Central memory CD8-positive, alpha-beta T cell (primary cell): ENCODE results near the gene SYT2.

Experiments
- ATAC-seq: fragments of 150-1000 bp; cut with Tn5 transposase; replicated peaks from 2 replicates; pipeline ENCODE4 v1.10.0; 2022; ENCODE audit warnings: mild to moderate bottlenecking, moderate FRiP score, moderate number of reproducible peaks; ENCODE audit not compliant: poor library complexity, severe bottlenecking; ENCODE audit errors: extremely low read depth
- DNase-seq, 2 donors: peaks; one replicate each; pipeline ENCODE4 v3.0.0; 2021; ENCODE audit warnings: low spot score in 2 of 2
- H3K27ac Mint-ChIP-seq: one replicate; pipeline ENCODE4 v1.8.0; 2022; ENCODE audit warnings: low read depth, mild to moderate bottlenecking, moderate library complexity, mixed read lengths
- H3K27me3 Mint-ChIP-seq: one replicate; pipeline ENCODE4 v1.8.0; 2022; ENCODE audit warnings: mixed read lengths
- H3K36me3 Mint-ChIP-seq: one replicate; pipeline ENCODE4 v1.8.0; 2022; ENCODE audit warnings: mild to moderate bottlenecking, moderate library complexity, mixed read lengths; ENCODE audit not compliant: insufficient read depth
- H3K4me1 Mint-ChIP-seq: one replicate; pipeline ENCODE4 v1.8.0; 2022; ENCODE audit warnings: mixed read lengths
- H3K4me3 Mint-ChIP-seq: one replicate; pipeline ENCODE4 v1.8.0; 2022; ENCODE audit warnings: mild to moderate bottlenecking, moderate library complexity, mixed read lengths
- H3K9me3 Mint-ChIP-seq: one replicate; pipeline ENCODE4 v1.8.0; 2022; ENCODE audit warnings: mixed read lengths

The SYT2 gene

GRCh38 chr1:202661136-202661845 lies 49.0 kb downstream of the SYT2 start:
- no peak for DNase-seq
- Mint-ChIP-seq H3K27me3 (peaks cover 50% of the 10 kb centered on the region), H3K9me3 (no peaks in the 10 kb centered on the region), H3K4me3 (no peak overlapping the region), H3K27ac (no peak overlapping the region), H3K4me1 (no peaks in the 10 kb centered on the region), H3K36me3 (no peaks in the 10 kb centered on the region)
- no peak for ATAC-seq

- no peaks in the 10 kb centered on the region for H3K36me3 Mint-ChIP-seq
- H3K9me3 Mint-ChIP-seq: no peaks in the 10 kb centered on the region
- DNase-seq: no peak
- H3K27ac Mint-ChIP-seq: no peak overlapping the region
- peaks cover 63% of the 10 kb centered on the region for H3K27me3 Mint-ChIP-seq
- H3K4me3 Mint-ChIP-seq: no peak overlapping the region
- no peaks in the 10 kb centered on the region for H3K4me1 Mint-ChIP-seq
- ATAC-seq: no peak
Observed at GRCh38 chr1:202659974-202660373, 50.3 kb downstream of the SYT2 start.

- H3K27ac Mint-ChIP-seq: no peak overlapping the region
- H3K9me3 Mint-ChIP-seq: no peaks in the 10 kb centered on the region
- H3K36me3 Mint-ChIP-seq: no peaks in the 10 kb centered on the region
- no peak overlapping the region for H3K4me3 Mint-ChIP-seq
- DNase-seq: no peak
- H3K27me3 Mint-ChIP-seq: peaks cover 67% of the 10 kb centered on the region
- no peak for ATAC-seq
- no peaks in the 10 kb centered on the region for H3K4me1 Mint-ChIP-seq
Observed at GRCh38 chr1:202659541-202659940, 50.7 kb downstream of the SYT2 start.

DNA sequence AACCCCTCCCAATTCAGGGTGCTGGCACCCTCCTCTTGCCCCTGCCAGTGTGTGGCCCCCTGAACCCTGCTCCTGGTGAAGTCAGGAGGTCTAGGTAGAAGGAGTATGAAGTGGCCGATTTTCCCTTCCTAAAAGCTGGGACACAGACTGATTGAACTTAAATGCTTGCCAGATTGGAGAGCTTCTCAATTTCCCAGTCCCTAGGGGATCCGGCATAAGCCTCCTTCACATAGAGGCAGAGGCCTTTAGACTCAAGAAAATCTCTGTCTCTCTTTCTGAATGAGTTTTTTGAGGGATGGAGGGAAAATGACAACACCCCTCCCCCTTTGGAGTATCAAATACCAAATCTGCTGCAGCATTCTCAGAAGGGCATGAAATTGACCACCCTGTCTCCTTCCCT lies 51.5 kb downstream of the SYT2 start:
- peaks cover 69% of the 10 kb centered on the region for H3K27me3 Mint-ChIP-seq
- no peaks in the 10 kb centered on the region for H3K36me3 Mint-ChIP-seq
- ATAC-seq (no peak), DNase-seq (no peak)
- H3K4me3 Mint-ChIP-seq: no peak overlapping the region
- no peaks in the 10 kb centered on the region for H3K9me3 Mint-ChIP-seq
- no peaks in the 10 kb centered on the region for H3K4me1 Mint-ChIP-seq
- H3K27ac Mint-ChIP-seq: no peak overlapping the region

DNA sequence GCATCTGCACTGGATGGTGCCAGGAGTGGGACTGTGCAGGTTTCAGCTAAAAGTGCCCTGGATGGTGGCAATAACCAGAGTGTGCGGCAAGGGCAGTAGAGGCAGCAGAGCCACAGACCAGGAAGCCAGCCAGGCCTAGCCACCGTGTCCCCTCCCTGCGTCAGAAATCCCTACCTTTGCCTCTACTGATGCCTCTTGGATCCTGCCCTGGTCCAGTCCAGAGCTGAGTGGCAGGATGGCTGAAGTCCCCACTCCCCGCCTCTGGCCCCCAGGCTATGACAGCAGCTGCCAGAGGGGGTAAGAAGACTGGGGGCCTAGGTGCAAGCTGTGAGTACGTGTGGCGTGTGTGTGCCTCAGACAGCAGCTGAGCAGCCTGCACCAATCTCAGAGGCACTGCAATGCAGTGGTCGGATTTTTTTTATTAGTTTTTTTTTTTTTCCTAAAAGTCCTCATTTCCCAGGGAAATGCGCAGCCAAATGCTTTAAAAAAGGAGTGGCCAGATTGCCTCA lies 51.9 kb downstream of the SYT2 start:
- DNase-seq: no peak
- Mint-ChIP-seq H3K4me3 (no peak overlapping the region), H3K36me3 (no peaks in the 10 kb centered on the region), H3K27ac (no peak overlapping the region), H3K4me1 (no peaks in the 10 kb centered on the region), H3K9me3 (no peaks in the 10 kb centered on the region), H3K27me3 (peaks cover 67% of the 10 kb centered on the region)
- no peak for ATAC-seq

- no peaks in the 10 kb centered on the region for H3K36me3 Mint-ChIP-seq
- no peak overlapping the region for H3K4me3 Mint-ChIP-seq
- DNase-seq: no peak
- H3K27me3 Mint-ChIP-seq: peaks cover 67% of the 10 kb centered on the region
- H3K4me1 Mint-ChIP-seq: no peaks in the 10 kb centered on the region
- no peak overlapping the region for H3K27ac Mint-ChIP-seq
- no peak for ATAC-seq
- H3K9me3 Mint-ChIP-seq: no peaks in the 10 kb centered on the region
Observed at GRCh38 chr1:202656951-202657646, 53.2 kb downstream of the SYT2 start.

DNA sequence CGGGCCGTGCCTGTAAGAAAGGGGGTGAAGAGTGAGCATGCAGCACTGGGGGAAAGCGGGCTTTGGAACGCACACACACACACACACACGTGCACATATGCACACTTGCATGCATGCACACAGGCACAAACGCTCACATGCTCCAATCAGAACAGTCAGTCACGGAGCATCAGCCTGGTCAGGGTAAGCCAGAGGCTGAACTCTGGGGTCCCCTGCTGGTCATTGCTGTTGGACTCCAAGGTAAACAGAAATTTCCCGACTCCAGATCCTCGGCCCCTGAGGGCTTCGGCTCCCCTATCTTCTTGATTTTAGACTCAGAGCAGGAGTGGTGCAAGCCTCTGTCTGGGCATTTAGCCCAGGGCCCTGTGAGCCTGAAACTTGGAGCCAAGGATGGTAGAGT lies 54.2 kb downstream of the SYT2 start:
- Mint-ChIP-seq H3K36me3 (no peaks in the 10 kb centered on the region), H3K4me3 (no peak overlapping the region), H3K9me3 (no peaks in the 10 kb centered on the region), H3K27me3 (peaks cover 67% of the 10 kb centered on the region), H3K4me1 (no peaks in the 10 kb centered on the region), H3K27ac (no peak overlapping the region)
- ATAC-seq: no peak
- DNase-seq: no peak

DNA sequence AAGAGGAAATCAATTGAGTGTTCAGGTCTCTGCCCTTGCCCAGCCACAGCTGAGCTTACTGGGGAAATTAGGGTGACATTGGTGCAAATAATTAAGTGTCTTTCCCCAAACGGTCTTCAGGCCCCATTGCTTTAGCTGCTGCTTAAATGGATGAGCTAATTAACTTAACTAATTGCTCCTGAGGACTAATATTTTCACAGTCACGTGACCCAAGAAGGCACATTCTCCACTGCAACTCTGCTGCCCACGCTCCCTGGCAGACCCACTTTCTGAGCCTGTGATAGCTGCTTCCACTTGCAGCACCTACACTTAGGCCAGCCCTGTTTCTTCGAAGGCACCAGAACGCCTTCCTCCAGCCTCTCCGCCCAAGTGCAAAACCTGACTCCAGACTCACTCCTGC lies 56.2 kb downstream of the SYT2 start:
- DNase-seq (no peak), ATAC-seq (no peak)
- H3K27ac Mint-ChIP-seq: no peak overlapping the region
- no peaks in the 10 kb centered on the region for H3K4me1 Mint-ChIP-seq
- no peaks in the 10 kb centered on the region for H3K36me3 Mint-ChIP-seq
- H3K9me3 Mint-ChIP-seq: no peaks in the 10 kb centered on the region
- peaks cover 76% of the 10 kb centered on the region for H3K27me3 Mint-ChIP-seq
- H3K4me3 Mint-ChIP-seq: no peak overlapping the region

DNA sequence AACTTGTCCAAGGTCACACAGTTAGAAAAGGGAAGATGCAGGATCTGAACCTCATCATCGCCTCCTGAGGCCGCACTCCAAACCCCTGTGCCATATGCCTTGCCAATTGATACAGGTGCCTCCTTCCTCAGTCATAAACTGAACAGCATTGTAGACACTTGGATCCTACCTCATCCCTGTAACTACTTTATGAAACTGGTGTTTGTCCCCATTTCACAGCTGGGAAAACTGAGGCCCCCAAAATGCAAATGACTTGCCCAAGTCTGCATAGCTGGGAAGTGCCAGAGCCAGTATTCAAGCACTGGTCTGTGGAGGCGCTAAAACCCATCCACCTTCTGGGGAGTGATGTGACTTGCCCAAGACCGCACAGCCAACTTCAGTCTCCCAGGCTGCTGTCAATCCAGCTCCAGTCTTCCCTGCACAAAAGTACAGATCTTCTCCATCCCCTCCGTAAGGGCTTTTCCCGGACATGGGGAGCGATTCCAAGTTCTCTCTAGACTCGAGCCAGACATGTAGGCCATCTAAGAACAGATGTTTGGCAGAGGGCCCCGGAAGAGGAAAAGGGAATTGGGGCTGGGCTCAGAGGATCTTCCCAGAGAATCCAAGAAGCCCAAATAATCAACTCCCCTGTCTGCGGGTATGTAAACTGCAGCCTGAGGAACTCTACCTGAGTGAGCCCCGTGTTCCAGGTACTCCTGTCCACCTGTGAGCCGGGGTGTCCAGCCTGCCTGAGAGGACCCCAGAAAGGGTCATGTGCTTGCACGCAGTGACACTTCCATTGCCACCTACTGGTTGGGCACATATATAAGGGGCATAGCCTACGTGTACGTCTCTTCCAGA lies 60.5 kb downstream of the SYT2 start:
- no peak for DNase-seq
- no peak for ATAC-seq
- peaks cover 2% of the 10 kb centered on the region for H3K4me1 Mint-ChIP-seq
- peaks cover 83% of the 10 kb centered on the region for H3K27me3 Mint-ChIP-seq
- no peak overlapping the region for H3K4me3 Mint-ChIP-seq
- no peaks in the 10 kb centered on the region for H3K36me3 Mint-ChIP-seq
- no peaks in the 10 kb centered on the region for H3K9me3 Mint-ChIP-seq
- no peak overlapping the region for H3K27ac Mint-ChIP-seq

- H3K27me3 Mint-ChIP-seq: peaks cover 86% of the 10 kb centered on the region
- no peak overlapping the region for H3K27ac Mint-ChIP-seq
- no peaks in the 10 kb centered on the region for H3K36me3 Mint-ChIP-seq
- H3K9me3 Mint-ChIP-seq: no peaks in the 10 kb centered on the region
- ATAC-seq (no peak), DNase-seq (no peak)
- H3K4me1 Mint-ChIP-seq: peaks cover 12% of the 10 kb centered on the region
- H3K4me3 Mint-ChIP-seq: no peak overlapping the region
Observed at GRCh38 chr1:202648605-202649226, 61.5 kb downstream of the SYT2 start.

GRCh38 chr1:202645097-202645476 lies 65.2 kb downstream of the SYT2 start:
- Mint-ChIP-seq H3K36me3 (peaks cover 3% of the 10 kb centered on the region), H3K27me3 (peaks cover 88% of the 10 kb centered on the region), H3K9me3 (no peaks in the 10 kb centered on the region), H3K4me1 (peaks cover 25% of the 10 kb centered on the region), H3K27ac (no peak overlapping the region), H3K4me3 (peak overlapping the region; percentile 81)
- ATAC-seq (no peak), DNase-seq (no peak)
